Ascending aorta (tissue), 2 donors: ENCODE data around the gene TMEM267. TPM values are rescaled to one million over a fixed set of nuclear protein-coding genes. Genes with fewer than 3 reads are reported as not detected.
"Not testable (repeated sequence)": the region's sequence is repeated elsewhere in the genome, so short reads cannot be mapped to it uniquely, and the experiment has no call there.

ENCODE experiments used
- DNase-seq, 2 donors: peaks; one replicate each; pipeline ENCODE4 v3.0.0-alpha.2; 2019; ENCODE audit warnings: low spot score in 2 of 2
- H3K27ac ChIP-seq, 2 donors: fragments of 200-600 bp; sonication (generic); one replicate each; pipeline ENCODE4 v1.5.1; 2016 to 2017; ENCODE audit warnings: mild to moderate bottlenecking in 1 of 2
- H3K27me3 ChIP-seq: fragments of 200-600 bp; sonication (generic); one replicate; pipeline ENCODE4 v1.5.1; 2017
- H3K36me3 ChIP-seq, 2 donors: fragments of 200-600 bp; sonication (generic); one replicate each; pipeline ENCODE4 v1.5.1; 2016
- H3K4me1 ChIP-seq, 2 donors: fragments of 200-600 bp; sonication (generic); one replicate each; pipeline ENCODE4 v1.5.1; 2016 to 2017; ENCODE audit warnings: mild to moderate bottlenecking in 1 of 2
- H3K4me3 ChIP-seq, 2 donors: fragments of 200-600 bp; sonication (generic); one replicate each; pipeline ENCODE4 v1.5.1; 2016 to 2017; ENCODE audit warnings: mild to moderate bottlenecking in 1 of 2
- H3K9me3 ChIP-seq, 2 donors: fragments of 200-600 bp; sonication (generic); one replicate each; pipeline ENCODE4 v1.5.1; 2016
- intact Hi-C: fragments of 100-400 bp; cut with DNase I; formaldehyde crosslinking; loops from one replicate; pipeline ENCODE4 v1.15.1; 2023
- total RNA-seq: library from RNA; depleted of rRNA; stranded (reverse); fragments of >200 nt; gene quantifications from one replicate; pipeline ENCODE4 v1.1.0, GENCODE V29; 2016
- TF ChIP-seq, protein P1 (sequence below), 3 experiments: fragments of 200-600 bp in 2 of 3; fragments of 450-650 bp in 1 of 3; sonication (generic) in 2 of 3; IDR thresholded peaks; one replicate each; pipeline ENCODE4 v1.5.1; 2016 to 2019; ENCODE audit warnings: antibody characterized with exemption in 3 of 3, mild to moderate bottlenecking in 1 of 3, moderate library complexity in 1 of 3

The TMEM267 gene
- total RNA-seq, 1 donor from 2014 or later: 3.7 TPM

DNA sequence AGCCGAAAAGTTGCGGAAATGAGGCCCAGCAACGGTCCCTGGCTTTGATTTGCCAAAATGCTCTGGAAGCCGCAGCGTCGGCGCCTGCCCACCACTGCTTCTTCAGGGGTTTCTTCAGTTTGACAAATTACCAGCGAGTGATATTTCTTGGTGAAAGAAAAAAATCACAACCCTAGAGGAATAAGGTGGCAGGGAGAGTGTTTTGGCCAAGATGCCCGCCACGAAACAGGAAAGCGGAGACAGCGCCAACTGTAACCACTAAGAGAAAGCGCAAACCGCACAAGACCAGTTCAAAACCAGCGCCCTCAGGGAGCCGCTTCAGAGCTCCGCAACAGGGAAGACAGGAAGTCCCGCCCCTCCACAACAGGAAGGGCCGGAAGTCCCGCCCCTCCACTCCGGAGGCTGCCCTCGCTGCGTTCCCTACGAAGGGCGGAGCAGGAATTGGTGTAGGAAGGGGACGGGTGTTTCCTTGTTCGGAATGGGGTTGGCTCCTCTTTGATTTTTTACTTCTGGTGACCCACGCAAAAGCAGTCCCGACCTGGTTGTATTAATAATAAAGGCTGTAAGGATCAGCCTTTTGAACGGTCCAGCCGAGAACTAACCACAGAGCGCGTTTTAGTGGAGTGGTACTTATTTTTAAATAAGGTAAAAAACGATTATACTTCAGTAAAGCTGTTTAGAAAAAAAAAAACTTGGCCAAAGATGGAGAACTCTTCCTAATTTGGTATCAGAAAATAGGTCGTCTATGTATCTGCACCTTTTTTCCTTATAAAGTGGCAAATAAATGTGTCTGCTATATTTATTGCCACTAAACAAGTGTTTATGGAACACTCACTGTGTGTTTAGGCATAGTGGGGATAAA, 31.4 kb upstream of the TMEM267 start, which contains the start of gene C5orf34:
Gene C5orf34 (minus strand): TSS at position 333 of the 862 bp plus-strand sequence. CDS start 5,809 bp downstream, outside the sequence.
- peak; percentile 89 to 98 for DNase-seq
- TF ChIP-seq, protein P1, sequence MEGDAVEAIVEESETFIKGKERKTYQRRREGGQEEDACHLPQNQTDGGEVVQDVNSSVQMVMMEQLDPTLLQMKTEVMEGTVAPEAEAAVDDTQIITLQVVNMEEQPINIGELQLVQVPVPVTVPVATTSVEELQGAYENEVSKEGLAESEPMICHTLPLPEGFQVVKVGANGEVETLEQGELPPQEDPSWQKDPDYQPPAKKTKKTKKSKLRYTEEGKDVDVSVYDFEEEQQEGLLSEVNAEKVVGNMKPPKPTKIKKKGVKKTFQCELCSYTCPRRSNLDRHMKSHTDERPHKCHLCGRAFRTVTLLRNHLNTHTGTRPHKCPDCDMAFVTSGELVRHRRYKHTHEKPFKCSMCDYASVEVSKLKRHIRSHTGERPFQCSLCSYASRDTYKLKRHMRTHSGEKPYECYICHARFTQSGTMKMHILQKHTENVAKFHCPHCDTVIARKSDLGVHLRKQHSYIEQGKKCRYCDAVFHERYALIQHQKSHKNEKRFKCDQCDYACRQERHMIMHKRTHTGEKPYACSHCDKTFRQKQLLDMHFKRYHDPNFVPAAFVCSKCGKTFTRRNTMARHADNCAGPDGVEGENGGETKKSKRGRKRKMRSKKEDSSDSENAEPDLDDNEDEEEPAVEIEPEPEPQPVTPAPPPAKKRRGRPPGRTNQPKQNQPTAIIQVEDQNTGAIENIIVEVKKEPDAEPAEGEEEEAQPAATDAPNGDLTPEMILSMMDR (IDR thresholded peaks at IDR 0.05): no peak

DNA sequence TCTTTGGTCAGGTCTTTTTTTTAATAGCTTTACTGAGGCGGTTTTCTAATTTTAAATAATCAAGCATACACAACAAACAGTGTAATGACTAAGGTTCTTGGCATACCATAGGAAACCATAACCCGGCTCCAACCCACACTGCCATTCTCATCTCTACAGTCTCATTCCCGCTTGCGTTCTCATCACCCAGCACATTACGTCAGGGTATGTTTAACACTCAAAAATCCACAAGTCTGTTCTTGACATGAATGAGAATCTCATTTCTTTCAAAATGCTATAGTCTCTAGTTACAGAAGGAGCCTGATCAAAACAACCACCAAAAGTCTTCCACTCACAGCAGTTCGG, 30.8 kb upstream of the TMEM267 start:
- no peaks in the 10 kb centered on the region for H3K27me3 ChIP-seq
- TF ChIP-seq, protein P1 (IDR thresholded peaks at IDR 0.05): no peak
- peaks cover 0 to 3% of the 10 kb centered on the region in 2 donors for H3K4me1 ChIP-seq
- H3K9me3 ChIP-seq: no peaks in the 10 kb centered on the region
- H3K27ac ChIP-seq: peak overlapping the region; percentile 84 to 88
- intact Hi-C loops: loop anchor here (2.0 kb wide), 1 partner anchor 202 kb away; the partner anchor contains the start of gene HMGCS1
- no peaks in the 10 kb centered on the region for H3K36me3 ChIP-seq
- DNase-seq: no peak
- H3K4me3 ChIP-seq: peak overlapping the region; percentile 39 to 87

More for the DNA sequence above, 31.4 kb upstream of the TMEM267 start, which contains the start of gene C5orf34:
- Histone ChIP-seq H3K4me1 (peaks cover 0 to 3% of the 10 kb centered on the region in 2 donors), H3K9me3 (no peaks in the 10 kb centered on the region), H3K36me3 (no peaks in the 10 kb centered on the region), H3K4me3 (peak within 1 kb of the TSS; percentile 39 to 87), H3K27ac (peak within 1 kb of the TSS; percentile 84 to 88), H3K27me3 (no peaks in the 10 kb centered on the region)
- intact Hi-C loops: loop anchor here (1.0 to 2.0 kb wide), 3 partner anchors 31 to 202 kb away; partner anchors contain the start of gene HMGCS1

DNA sequence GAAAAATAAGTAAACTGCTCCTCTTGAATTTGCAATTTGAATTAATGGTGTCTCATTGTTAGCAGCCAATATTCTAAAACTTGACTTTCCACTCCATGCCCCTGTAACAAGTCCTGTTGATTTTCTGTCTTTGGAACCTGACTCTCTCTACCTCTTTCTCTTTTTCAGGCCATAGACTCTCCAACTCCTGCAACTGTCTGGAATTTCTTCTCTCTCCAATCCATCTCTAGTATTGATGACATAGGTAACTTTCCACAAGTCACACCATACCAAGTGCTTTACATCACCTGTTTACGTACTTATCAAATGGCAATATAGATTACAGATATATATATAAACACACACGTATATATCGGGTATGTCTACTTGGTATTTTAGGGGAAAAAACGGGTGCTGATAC, 30.4 kb upstream of the TMEM267 start:
- DNase-seq: no peak
- intact Hi-C loops: loop anchor here (2.0 kb wide), 1 partner anchor 201 kb away; the partner anchor contains the start of gene HMGCS1
- peaks cover 0 to 3% of the 10 kb centered on the region in 2 donors for H3K4me1 ChIP-seq
- peak overlapping the region; percentile 39 to 87 for H3K4me3 ChIP-seq
- H3K9me3 ChIP-seq: no peaks in the 10 kb centered on the region
- H3K36me3 ChIP-seq: no peaks in the 10 kb centered on the region
- TF ChIP-seq, protein P1 (IDR thresholded peaks at IDR 0.05): no peak
- H3K27me3 ChIP-seq: no peaks in the 10 kb centered on the region
- peak overlapping the region in 1 of 2 donors; percentile 84 for H3K27ac ChIP-seq

DNA sequence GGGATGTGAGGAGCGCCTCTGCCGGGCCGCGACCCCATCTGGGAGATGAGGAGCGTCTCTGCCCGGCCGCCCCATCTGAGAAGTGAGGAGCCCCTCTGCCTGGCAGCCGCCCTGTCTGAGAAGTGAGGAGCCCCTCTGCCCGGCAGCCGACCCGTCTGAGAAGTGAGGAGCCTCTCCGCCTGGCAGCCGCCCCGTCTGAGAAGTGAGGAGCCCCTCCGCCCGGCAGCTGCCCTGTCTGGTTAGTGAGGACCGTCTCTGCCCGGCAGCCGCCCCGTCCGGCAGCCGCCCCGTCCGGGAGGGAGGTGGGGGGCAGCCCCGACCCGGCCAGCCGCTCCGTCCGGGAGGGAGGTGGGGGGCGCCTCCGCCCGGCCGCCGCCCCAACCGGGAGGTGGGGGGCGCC, 27.4 kb upstream of the TMEM267 start:
- H3K4me1 ChIP-seq, intact Hi-C loops, H3K36me3 ChIP-seq, H3K9me3 ChIP-seq, H3K27me3 ChIP-seq, H3K27ac ChIP-seq, DNase-seq, H3K4me3 ChIP-seq: not testable (repeated sequence)

DNA sequence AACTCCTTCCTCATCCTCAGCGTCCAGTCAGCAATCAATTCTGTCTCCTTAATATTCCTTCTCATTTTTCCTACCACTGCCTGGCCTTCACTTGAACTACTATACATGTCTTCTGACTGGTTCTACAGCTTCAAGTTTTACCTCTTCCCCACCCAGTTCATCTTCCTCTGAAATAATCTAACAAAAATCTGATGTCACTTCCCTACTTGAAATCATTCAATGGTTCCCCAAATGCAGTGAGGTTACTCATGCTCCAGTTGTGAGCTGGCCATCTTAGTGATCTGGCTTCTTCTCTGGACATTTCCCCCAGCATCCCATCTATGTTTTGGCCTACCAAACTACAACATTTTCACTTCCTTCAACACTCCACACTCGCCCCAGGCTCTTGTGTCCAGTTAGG, 14.9 kb upstream of the TMEM267 start:
- Histone ChIP-seq H3K4me3 (no peak overlapping the region), H3K27ac (no peak overlapping the region), H3K27me3 (no peaks in the 10 kb centered on the region), H3K4me1 (no peaks in the 10 kb centered on the region), H3K36me3 (no peaks in the 10 kb centered on the region), H3K9me3 (no peaks in the 10 kb centered on the region)
- TF ChIP-seq, protein P1 (IDR thresholded peaks at IDR 0.05): no peak
- intact Hi-C loops: no loop called here
- no peak for DNase-seq
